NCI-H748 (cell line): Measurements from ENCODE around the gene UBXN11.

Experiments used
- DNase-seq: peaks from one replicate; lab custom pipeline; 2025; ENCODE audit not compliant: unreplicated experiment; lab: John Stamatoyannopoulos, UW

The UBXN11 gene

DNA sequence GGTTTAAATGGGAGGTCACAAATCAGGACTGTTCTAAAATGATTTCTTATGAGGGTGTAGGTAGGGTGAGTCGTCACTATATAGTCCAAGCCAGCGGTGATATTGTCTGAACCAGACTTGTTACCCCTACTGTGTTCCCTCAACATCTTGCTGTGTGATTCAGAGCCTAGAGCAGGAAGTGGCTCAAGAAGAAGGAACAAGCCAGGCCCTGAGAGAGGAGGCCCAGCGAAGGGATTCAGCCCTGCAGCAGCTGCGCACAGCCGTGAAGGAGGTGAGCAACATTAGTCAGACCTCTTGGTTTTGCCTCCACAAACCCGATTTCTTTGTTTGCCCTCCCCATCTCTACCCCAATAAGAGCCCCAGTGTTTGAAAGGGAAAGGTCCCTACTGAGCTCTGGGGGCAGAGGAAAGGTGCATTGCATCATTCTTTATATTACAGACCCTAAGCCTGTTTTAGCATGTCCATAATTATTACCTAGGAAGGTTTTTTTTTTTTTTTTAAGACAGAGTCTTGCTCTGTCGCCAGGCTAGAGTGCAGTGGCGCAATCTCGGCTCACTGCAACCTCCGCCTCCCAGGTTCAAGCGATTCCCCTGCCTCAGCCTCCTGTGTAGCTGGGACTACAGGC is 31.5 kb downstream of the UBXN11 start:
- no peak for DNase-seq

DNA sequence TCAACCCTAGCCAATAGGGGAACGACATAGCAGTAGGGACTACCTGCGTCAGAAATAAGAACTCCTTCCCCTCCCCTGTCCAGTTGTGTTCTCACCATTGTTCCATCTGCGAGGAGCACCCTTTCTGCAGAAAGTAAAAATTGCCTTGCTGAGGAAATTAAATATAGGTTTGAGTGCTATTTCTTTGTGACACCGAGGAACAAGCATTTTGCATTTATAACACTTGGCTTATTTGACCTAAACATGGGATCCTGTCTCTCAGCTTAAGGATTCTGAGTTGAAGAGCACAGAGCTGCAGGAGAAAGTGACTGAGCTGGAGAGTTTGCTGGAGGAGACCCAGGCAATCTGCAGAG is 37.3 kb downstream of the UBXN11 start:
- no peak for DNase-seq

DNA sequence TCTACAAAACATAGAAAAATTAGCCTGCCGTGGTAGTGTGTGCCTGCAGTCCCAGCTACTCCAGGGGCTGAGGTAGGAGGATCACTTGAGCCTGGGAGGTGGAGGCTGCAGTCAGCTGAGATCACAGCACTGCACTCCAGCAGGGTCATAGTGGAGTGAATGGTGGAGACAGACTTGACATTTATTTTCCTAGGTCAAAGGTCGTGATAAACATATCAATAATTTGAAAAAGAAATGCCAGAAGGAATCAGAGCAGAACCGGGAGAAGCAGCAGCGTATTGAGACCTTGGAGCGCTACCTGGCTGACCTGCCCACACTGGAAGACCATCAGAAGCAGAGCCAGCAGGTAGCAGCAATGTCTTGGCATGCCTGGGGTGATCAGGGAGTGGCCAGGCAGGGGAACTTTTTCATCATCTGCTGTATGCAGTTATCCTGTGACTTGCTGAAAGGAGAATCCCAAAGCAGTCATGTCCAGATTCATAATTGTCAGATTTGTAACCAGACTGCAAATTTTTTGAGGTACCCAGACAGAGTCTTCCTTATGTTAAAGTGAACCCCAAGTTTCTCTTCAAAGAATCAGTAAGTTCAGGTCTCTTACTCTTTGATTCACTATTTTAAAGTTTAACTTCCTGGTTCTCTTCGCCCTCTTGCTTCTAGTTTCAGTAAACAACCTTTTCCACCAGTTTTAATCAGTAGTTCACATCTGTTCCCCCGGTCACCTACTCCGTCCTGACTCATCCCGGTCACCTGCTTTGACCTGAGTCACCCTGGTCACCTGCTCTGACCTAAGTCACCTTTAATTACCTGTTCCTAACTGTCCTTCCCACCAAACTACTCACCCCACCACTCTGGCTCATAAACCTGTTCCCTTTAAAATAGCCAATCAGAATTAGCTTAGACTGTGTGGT is 37.9 kb downstream of the UBXN11 start:
- no peak for DNase-seq

- no peak for DNase-seq
Observed at GRCh38 chr1:26265405-26265804, 41.0 kb downstream of the UBXN11 start.

- DNase-seq: no peak
Observed at GRCh38 chr1:26263212-26263611, 43.2 kb downstream of the UBXN11 start.

DNA sequence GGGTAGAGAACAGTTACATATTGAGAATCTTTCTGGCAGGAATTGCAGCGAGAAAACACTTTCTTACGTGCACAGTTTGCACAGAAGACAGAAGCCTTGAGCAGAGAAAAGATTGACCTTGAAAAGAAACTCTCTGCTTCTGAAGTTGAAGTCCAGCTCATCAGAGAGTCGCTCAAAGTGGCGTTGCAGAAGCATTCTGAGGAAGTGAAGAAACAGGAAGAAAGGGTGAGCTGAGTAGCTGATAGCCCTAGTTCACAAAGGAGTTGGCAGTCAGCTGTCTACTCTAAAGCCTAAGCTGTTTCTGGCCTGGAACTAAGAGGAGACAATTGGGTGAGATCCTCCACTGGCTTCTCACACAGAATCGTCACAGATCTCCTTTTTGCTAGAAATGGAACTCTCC is 46.9 kb downstream of the UBXN11 start:
- no peak for DNase-seq

- DNase-seq: no peak
Observed at GRCh38 chr1:26259005-26259404, 47.4 kb downstream of the UBXN11 start.

- DNase-seq: no peak
Observed at GRCh38 chr1:26257222-26257621, 49.2 kb downstream of the UBXN11 start.

DNA sequence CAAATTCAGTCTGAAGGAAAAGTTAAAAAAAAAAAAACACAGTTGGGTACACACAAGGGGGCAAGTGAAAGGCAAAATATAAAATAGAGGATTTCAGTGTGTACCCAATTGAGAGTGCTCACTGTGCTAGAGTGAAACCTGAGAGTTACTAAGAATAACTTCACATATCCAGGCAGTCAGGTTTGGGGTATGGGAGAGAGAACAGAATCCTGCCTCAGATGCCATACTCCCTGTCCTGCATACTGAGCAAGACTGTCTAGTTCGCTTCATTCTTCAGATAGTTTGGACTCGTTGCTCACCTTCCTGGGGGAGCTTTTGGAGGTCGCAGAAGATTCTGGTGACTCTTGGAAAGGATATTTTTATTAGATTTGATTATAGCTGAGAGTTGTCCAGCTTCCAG is 52.0 kb downstream of the UBXN11 start:
- no peak for DNase-seq

- no peak for DNase-seq
Observed at GRCh38 chr1:26252718-26253117, 53.7 kb downstream of the UBXN11 start.

DNA sequence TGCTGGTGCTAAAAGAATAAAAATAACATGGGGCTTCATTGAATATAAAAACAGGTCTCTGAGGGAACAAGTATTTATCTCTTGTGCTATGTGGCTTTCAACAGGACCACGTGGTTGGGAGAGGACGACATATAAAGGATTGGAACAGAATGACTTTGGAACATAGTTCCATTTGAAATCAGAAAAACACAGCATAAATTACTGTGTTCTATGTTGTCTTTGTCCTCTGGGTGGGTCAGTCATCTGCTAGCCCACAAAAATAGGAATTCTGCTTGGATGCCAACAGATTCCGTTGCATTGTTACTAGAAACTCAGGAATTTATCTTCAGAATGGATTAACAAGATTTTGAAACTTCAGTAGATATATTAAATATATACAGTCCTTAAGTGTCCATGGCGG is 66.5 kb downstream of the UBXN11 start:
- no peak for DNase-seq

DNA sequence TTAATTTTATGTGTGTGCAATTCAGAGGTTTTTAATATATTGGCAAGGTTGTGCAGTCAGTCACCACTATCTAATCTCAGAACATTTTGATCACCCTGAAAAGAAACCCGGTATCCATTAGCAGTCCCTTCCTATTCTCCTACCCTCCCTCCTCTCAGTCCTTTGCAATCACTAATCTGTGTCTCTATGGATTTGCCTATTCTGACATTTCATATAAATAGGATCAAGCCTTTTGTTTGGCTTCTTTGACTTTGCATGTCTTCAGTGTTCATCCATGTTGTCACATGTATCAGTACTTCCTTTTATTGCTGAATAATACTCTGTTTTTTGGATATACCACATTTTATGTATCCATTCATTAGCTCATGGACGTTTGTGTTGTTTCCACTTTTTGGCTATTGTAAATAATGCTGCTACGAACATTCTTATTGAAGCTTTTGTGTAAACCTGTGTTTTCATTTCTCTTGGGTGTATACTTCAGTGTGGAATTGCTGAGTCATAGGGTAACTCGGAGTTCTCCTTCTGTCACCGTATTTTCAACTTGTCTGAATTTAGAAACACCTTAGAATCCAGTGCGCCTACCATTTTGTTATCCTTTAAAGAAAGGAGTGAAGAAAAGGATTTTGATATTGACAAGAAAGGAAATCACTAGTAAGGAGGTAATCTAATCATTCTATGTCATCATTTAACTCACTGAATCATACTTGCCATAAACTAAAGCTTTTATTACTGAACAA is 69.0 kb downstream of the UBXN11 start:
- DNase-seq: no peak

DNA sequence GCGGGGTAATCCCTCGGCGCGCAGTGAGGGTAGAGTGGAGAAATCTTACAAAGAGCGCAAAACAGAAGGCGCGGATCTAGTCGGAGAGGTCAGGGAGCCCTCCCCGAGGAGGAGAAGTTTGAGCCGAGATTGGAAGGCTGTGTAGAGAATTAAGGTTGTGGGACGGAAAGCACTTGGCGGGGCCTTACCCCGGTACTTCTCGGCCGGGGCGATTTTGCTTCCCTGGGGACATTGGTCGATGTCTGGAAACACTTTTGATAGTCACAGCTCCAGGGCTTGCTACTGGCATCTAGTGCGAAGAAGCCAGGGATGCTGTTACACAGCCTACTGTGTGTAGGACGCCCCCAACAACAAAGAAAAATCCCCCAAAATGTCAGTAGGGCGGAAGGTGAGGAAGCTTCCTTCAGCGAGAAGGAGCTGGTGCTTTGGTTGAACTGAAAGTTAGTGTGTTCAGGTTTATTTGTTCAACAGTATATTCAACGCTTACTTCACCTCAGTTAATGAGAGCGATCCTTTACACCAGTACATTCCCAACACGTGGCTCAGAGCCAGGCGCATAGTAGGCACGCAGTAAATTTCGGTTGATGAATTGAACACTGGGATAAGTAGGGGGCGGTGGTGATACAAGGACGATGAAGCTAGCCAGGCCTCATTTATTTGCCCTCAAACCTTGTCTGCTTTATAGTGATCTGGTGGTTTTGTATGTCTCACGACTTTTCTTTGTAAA is 71.6 kb downstream of the UBXN11 start:
- peak; percentile 23 for DNase-seq

GRCh38 chr1:26233903-26234643 is 72.4 kb downstream of the UBXN11 start, which contains the start of gene CEP85:
CEP85 (plus strand) TSS chr1:26234200; CDS start chr1:26239784, 5,584 bp downstream.
- peak; percentile 95 for DNase-seq
